ENCODE measurements around the gene SZRD1. TPM values are rescaled to one million over a fixed set of nuclear protein-coding genes. Genes with fewer than 3 reads are reported as not detected.

SZRD1 gene
- total and polyA plus RNA-seq, 2 of the 4 experiments (the other 2 are of a cell fraction): 119 to 149 TPM

GRCh38 chr1:16340673-16341072, 26.4 kb upstream of the SZRD1 start:
- peaks cover 64% of the 10 kb centered on the region for H4K20me1 ChIP-seq (ENCODE audit: insufficient read depth, low read length)
- no peak overlapping the region for H4K91ac ChIP-seq (ENCODE audit: insufficient read depth, low read depth, low read length)
- no peak overlapping the region for H2AFZ ChIP-seq (replicated peaks; ENCODE audit: low read length, poor library complexity)
- no peaks in the 10 kb centered on the region for H3K27me3 ChIP-seq (ENCODE audit: control insufficient read depth, insufficient read depth, low read length)
- ATAC-seq (ENCODE audit: low read depth) (no peak), DNase-seq (no peak)
- no peaks in the 10 kb centered on the region for H3K9me3 ChIP-seq (ENCODE audit: control insufficient read depth, insufficient read depth, low read length)
- intact Hi-C loops (cut with micrococcal nuclease) (no loop called here), dilution Hi-C loops (cut with HindIII; ENCODE audit: low sequenced_read_pairs, unreplicated experiment) (no loop called here), in situ Hi-C loops (cut with MboI; ENCODE audit: low sequenced_read_pairs) (no loop called here)
- no peak overlapping the region for H3K23ac ChIP-seq (ENCODE audit: low read depth, low read length)
- no peak overlapping the region for H3K18ac ChIP-seq (ENCODE audit: low read depth, low read length)
- H2BK5ac ChIP-seq (ENCODE audit: low read depth, low read length, poor library complexity, severe bottlenecking): no peak overlapping the region
- no peak overlapping the region for H3K4me3 ChIP-seq (ENCODE audit: insufficient read depth, low read depth, low read length)
- no peak overlapping the region for H2BK120ac ChIP-seq (ENCODE audit: low read depth, low read length)
- TF ChIP-seq MAFK (IDR thresholded peaks at IDR 0.05; ENCODE audit: low read depth, low read length): no peak
- no peak for TF ChIP-seq USF2 (IDR thresholded peaks at IDR 0.05; ENCODE audit: low read depth, low read length)
- no peak for TF ChIP-seq RCOR1 (IDR thresholded peaks at IDR 0.05; ENCODE audit: insufficient replicate concordance, low read length)
- H2BK15ac ChIP-seq (ENCODE audit: low read depth, low read length): no peak overlapping the region
- POLR2A ChIA-PET (ENCODE audit: unreplicated experiment): no interaction called here
- no peak overlapping the region for H4K5ac ChIP-seq (ENCODE audit: low read depth, low read length)
- CTCF ChIA-PET: no interaction called here
- H3K56ac ChIP-seq (ENCODE audit: extremely low read depth, insufficient read depth, low read length): no peak overlapping the region
- no peak overlapping the region for H3K14ac ChIP-seq (replicated peaks; ENCODE audit: low read depth, low read length)
- no peak overlapping the region for H4K8ac ChIP-seq (ENCODE audit: low read depth in 2 of 2, low read length in 2 of 2)
- no peaks in the 10 kb centered on the region for H3K4me1 ChIP-seq (ENCODE audit: control insufficient read depth, insufficient read depth, low read length)
- WGBS, 2 experiments (ENCODE audit: extremely low coverage in 2 of 2, insufficient read length in 1 of 2): no CpG with 5 or more reads among the region's 1 CpG
- peaks cover 1% of the 10 kb centered on the region; the same call in 1 of the 2 replicates for H3K36me3 ChIP-seq (ENCODE audit: control insufficient read depth, insufficient read depth, low read length)
- H2AK5ac ChIP-seq (ENCODE audit: low read depth, low read length): no peak overlapping the region
- no peak overlapping the region for H2AK9ac ChIP-seq (replicated peaks; ENCODE audit: low read depth, low read length, poor library complexity)
- no TSS peak for BruUV-seq (replicated peaks)
- H3K79me1 ChIP-seq (ENCODE audit: low read depth in 1 of 2, low read length in 2 of 2): peaks cover 5 to 67% of the 10 kb centered on the region in 2 experiments
- no peak overlapping the region for H3K4ac ChIP-seq (ENCODE audit: low read depth, low read length)
- peaks cover 10% of the 10 kb centered on the region; the same call in 1 of the 2 replicates for H3K9me1 ChIP-seq (ENCODE audit: insufficient read depth, low read length)
- H2BK20ac ChIP-seq (ENCODE audit: low read depth, low read length): no peak overlapping the region
- H3K9ac ChIP-seq (ENCODE audit: low read depth, low read length): no peak overlapping the region
- H3K27ac ChIP-seq (ENCODE audit: insufficient read depth, low read length): no peak overlapping the region
- no peak overlapping the region for H3K4me2 ChIP-seq (ENCODE audit: low read depth, low read length)

All from IMR-90 (cell line).